ENCODE results near the gene DPPA2. TPM values are rescaled to one million over a fixed set of nuclear protein-coding genes. Genes with fewer than 3 reads are reported as not detected.

Gene DPPA2
- total and polyA plus RNA-seq, 2 of the 8 experiments (the other 6 are each of a cell fraction or from before 2014, with no cell fraction given) = 7.8 to 12.6 TPM

Small RNAs within 50 kb of the gene (small RNA-seq; reads per million reads assigned to genes)
- gene AC124945.1 (ENCODE audit: insufficient read depth) = not detected
- not detected for gene RF00017 (ENCODE audit: insufficient read depth)

Other genes starting within 250 kb of the DPPA2 start
- not detected in 2 replicates for gene MORC1, start 198.4 kb downstream of the DPPA2 start, total RNA-seq (2021; fragmentation: NEBNext Ultra II Directional; extraction: Animal tissue kit (Norgen Biotek cat#: 25700))
- not detected in 2 replicates for gene MORC1, start 198.4 kb downstream of the DPPA2 start, polyA plus RNA-seq (2011; rRNA removed)
- not detected in 2 replicates for gene C3orf85, start 179.8 kb downstream of the DPPA2 start, total RNA-seq (2021; fragmentation: NEBNext Ultra II Directional; extraction: Animal tissue kit (Norgen Biotek cat#: 25700))
- gene C3orf85, start 179.8 kb downstream of the DPPA2 start, polyA plus RNA-seq (2011; rRNA removed) = not detected in 2 replicates
- gene DPPA4, start 21.0 kb upstream of the DPPA2 start, total RNA-seq (2021; fragmentation: NEBNext Ultra II Directional; extraction: Animal tissue kit (Norgen Biotek cat#: 25700)) = 734 and 772 TPM in 2 replicates
- 395 and 424 TPM in 2 replicates for gene DPPA4, start 21.0 kb upstream of the DPPA2 start, polyA plus RNA-seq (2011; rRNA removed)